ENCODE measurements around the gene RPSA. TPM values are rescaled to one million over a fixed set of nuclear protein-coding genes. Genes with fewer than 3 reads are reported as not detected.
A peak's percentile ranks its signal among the peaks of the same experiment; 100 is the strongest.
"Not testable (repeated sequence)": the region's sequence is repeated elsewhere in the genome, so short reads cannot be mapped to it uniquely, and the experiment has no call there.

RPSA gene
- total RNA-seq, 1 experiment from 2014 or later: 2,455 TPM

GRCh38 chr3:39362812-39363211 is 43.7 kb upstream of the RPSA start (continued):
- TF ChIP-seq PRDM15 (CRISPR knock-in tag; IDR thresholded peaks at IDR 0.05) (no peak), ZBTB21 (CRISPR knock-in tag; IDR thresholded peaks at IDR 0.05; ENCODE audit: borderline replicate concordance) (no peak), USF2 (CRISPR knock-in tag; IDR thresholded peaks at IDR 0.05) (no peak), PREB (CRISPR knock-in tag; IDR thresholded peaks at IDR 0.05; ENCODE audit: borderline replicate concordance) (no peak), CBFB (CRISPR knock-in tag; IDR thresholded peaks at IDR 0.05; ENCODE audit: low read depth) (no peak)

DNA sequence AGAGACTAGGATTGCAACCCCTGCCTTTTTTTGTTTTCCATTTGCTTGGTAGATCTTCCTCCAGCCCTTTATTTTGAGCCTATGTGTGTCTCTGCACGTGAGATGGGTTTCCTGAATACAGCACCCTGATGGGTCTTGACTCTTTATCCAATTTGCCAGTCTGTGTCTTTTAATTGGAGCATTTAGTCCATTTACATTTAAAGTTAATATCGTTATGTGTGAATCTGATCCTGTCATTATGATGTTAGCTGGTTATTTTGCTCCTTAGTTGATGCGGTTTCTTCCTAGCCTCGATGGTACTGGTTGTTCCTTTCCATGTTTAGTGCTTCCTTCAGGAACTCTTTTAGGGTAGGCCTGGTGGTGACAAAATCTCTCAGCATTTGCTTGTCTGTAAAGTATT is 36.1 kb upstream of the RPSA start:
- H3K27ac Mint-ChIP-seq; DNase-seq (ENCODE audit: low spot score): not testable (repeated sequence)
- H3K36me3 Mint-ChIP-seq: peaks cover 35% of the 10 kb centered on the region

GRCh38 chr3:39372833-39373232 is 33.7 kb upstream of the RPSA start:
- DNase-seq (ENCODE audit: low spot score): no peak
- H3K27me3 Mint-ChIP-seq (ENCODE audit: low read depth): peaks cover 16% of the 10 kb centered on the region
- peaks cover 21% of the 10 kb centered on the region for H3K4me1 Mint-ChIP-seq
- H3K36me3 Mint-ChIP-seq: peaks cover 35% of the 10 kb centered on the region
- peaks cover 50% of the 10 kb centered on the region for H3K9me3 Mint-ChIP-seq
- no peak overlapping the region for H3K4me3 Mint-ChIP-seq
- no peak overlapping the region for H3K27ac Mint-ChIP-seq
- ATAC-seq: no peak
- POLR2A ChIA-PET: no interaction called here
- TF ChIP-seq NFATC4 (CRISPR knock-in tag; IDR thresholded peaks at IDR 0.05) (no peak), ESRRA (CRISPR knock-in tag; IDR thresholded peaks at IDR 0.05; ENCODE audit: borderline replicate concordance) (no peak), ZNF423 (CRISPR knock-in tag; IDR thresholded peaks at IDR 0.05) (no peak), ZNF317 (CRISPR knock-in tag; IDR thresholded peaks at IDR 0.05; ENCODE audit: borderline replicate concordance, low read depth) (no peak), FOXP1 (CRISPR knock-in tag; IDR thresholded peaks at IDR 0.05; ENCODE audit: borderline replicate concordance) (no peak)
- TF ChIP-seq, protein P1, sequence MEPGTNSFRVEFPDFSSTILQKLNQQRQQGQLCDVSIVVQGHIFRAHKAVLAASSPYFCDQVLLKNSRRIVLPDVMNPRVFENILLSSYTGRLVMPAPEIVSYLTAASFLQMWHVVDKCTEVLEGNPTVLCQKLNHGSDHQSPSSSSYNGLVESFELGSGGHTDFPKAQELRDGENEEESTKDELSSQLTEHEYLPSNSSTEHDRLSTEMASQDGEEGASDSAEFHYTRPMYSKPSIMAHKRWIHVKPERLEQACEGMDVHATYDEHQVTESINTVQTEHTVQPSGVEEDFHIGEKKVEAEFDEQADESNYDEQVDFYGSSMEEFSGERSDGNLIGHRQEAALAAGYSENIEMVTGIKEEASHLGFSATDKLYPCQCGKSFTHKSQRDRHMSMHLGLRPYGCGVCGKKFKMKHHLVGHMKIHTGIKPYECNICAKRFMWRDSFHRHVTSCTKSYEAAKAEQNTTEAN (CRISPR knock-in tag; IDR thresholded peaks at IDR 0.05): no peak
- CTCF ChIA-PET: no interaction called here

More for the DNA sequence above, 36.1 kb upstream of the RPSA start:
- CTCF ChIA-PET, H3K4me1 Mint-ChIP-seq, H3K4me3 Mint-ChIP-seq, POLR2A ChIA-PET, ATAC-seq: not testable (repeated sequence)
- Mint-ChIP-seq H3K27me3 (ENCODE audit: low read depth) (peaks cover 16% of the 10 kb centered on the region), H3K9me3 (peaks cover 50% of the 10 kb centered on the region)

DNA sequence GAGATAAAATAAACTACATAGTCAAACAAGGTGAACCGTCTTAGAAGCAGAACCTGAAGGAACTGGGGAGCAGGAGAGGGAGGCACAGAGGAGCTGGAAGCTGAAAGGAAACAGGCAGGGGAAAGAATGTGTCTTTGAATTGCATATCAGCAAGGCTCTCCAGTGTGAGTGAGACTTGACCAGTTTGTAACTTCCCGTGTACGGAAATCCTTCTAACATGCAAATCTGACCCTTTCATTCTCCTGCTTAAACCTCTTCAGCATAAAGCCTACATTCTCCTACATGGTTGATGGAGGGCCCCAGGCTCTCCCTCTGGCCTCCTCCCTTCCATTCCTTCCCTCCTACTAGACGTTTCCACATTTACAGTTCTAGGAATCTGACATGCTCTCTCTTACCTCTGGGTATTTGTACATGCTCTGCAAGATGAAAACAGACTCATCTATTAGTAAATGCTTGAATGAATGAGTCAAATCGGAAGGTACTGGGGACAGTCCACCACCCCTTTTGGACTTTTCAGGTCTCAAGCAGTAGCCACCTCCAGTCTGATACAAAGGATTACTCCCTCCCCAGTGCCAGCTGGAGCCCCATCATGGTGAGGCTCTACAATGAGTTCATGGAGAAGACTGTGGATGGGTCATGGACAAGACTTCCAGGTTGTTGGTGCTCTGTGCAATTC is 29.4 kb upstream of the RPSA start:
- ATAC-seq: peak; percentile 61
- peak overlapping the region; percentile 8 for H3K4me3 Mint-ChIP-seq
- H3K9me3 Mint-ChIP-seq: peaks cover 14% of the 10 kb centered on the region
- H3K27ac Mint-ChIP-seq: peak overlapping the region; percentile 67
- H3K4me1 Mint-ChIP-seq: peaks cover 26% of the 10 kb centered on the region
- ChIA-PET CTCF (interaction anchor here (0.9 to 5.3 kb wide), 6 partner anchors 16 to 251 kb away, joined by 4 to 204 read pairs (median 4); no protein-coding TSS in a partner anchor), POLR2A (interaction anchor here (1.8 kb wide), 1 partner anchor 89 kb away, joined by 5 read pairs; no protein-coding TSS in a partner anchor)
- DNase-seq (ENCODE audit: low spot score): no peak
- TF ChIP-seq, protein P2, sequence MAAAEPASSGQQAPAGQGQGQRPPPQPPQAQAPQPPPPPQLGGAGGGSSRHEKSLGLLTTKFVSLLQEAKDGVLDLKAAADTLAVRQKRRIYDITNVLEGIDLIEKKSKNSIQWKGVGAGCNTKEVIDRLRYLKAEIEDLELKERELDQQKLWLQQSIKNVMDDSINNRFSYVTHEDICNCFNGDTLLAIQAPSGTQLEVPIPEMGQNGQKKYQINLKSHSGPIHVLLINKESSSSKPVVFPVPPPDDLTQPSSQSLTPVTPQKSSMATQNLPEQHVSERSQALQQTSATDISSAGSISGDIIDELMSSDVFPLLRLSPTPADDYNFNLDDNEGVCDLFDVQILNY (CRISPR knock-in tag; IDR thresholded peaks at IDR 0.05): no peak
- TF ChIP-seq CBFB (CRISPR knock-in tag; IDR thresholded peaks at IDR 0.05; ENCODE audit: low read depth) (no peak), ETV6 (CRISPR knock-in tag; IDR thresholded peaks at IDR 0.05) (peak; percentile 60; the same call in 1 of the 2 replicates), NR1H2 (CRISPR knock-in tag; IDR thresholded peaks at IDR 0.05) (no peak)
- TF ChIP-seq, protein P3, sequence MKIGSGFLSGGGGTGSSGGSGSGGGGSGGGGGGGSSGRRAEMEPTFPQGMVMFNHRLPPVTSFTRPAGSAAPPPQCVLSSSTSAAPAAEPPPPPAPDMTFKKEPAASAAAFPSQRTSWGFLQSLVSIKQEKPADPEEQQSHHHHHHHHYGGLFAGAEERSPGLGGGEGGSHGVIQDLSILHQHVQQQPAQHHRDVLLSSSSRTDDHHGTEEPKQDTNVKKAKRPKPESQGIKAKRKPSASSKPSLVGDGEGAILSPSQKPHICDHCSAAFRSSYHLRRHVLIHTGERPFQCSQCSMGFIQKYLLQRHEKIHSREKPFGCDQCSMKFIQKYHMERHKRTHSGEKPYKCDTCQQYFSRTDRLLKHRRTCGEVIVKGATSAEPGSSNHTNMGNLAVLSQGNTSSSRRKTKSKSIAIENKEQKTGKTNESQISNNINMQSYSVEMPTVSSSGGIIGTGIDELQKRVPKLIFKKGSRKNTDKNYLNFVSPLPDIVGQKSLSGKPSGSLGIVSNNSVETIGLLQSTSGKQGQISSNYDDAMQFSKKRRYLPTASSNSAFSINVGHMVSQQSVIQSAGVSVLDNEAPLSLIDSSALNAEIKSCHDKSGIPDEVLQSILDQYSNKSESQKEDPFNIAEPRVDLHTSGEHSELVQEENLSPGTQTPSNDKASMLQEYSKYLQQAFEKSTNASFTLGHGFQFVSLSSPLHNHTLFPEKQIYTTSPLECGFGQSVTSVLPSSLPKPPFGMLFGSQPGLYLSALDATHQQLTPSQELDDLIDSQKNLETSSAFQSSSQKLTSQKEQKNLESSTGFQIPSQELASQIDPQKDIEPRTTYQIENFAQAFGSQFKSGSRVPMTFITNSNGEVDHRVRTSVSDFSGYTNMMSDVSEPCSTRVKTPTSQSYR (CRISPR knock-in tag; IDR thresholded peaks at IDR 0.05): no peak
- H3K36me3 Mint-ChIP-seq: peaks cover 12% of the 10 kb centered on the region
- H3K27me3 Mint-ChIP-seq (ENCODE audit: low read depth): peaks cover 4% of the 10 kb centered on the region; the same call in 1 of the 2 replicates

Measured in WTC11 (cell line).